PFSK-1 (cell line): Measurements from ENCODE around the gene PLEKHS1.

Experiments
- FOXP2 ChIP-seq: optimal IDR thresholded peaks from 2 replicates; pipeline ENCODE3; 2011; ENCODE audit warnings: borderline replicate concordance, control low read depth, inconsistent platforms; ENCODE audit not compliant: insufficient read depth; ENCODE audit errors: extremely low read length, extremely low read depth
- POLR2AphosphoS5 ChIP-seq: IDR thresholded peaks from 2 replicates; pipeline ENCODE4 v1.6.1; 2012; ENCODE audit warnings: low read depth, mild to moderate bottlenecking, control low read depth, low read length, moderate library complexity
- SIN3A ChIP-seq: IDR thresholded peaks from 2 replicates; pipeline ENCODE4 v1.6.1; 2012; ENCODE audit warnings: mild to moderate bottlenecking, low read length, moderate library complexity, borderline replicate concordance; ENCODE audit not compliant: insufficient read depth
- TAF1 ChIP-seq: IDR thresholded peaks from 2 replicates; pipeline ENCODE4 v1.6.1; 2012; ENCODE audit warnings: low read length, control low read depth, borderline replicate concordance; ENCODE audit not compliant: insufficient read depth
- TF ChIP-seq, protein P1 (sequence below), 2 experiments: IDR thresholded peaks; 2 replicates each; pipeline versions ENCODE4 v1.6.1 to v1.8.0; 2011 to 2012; ENCODE audit warnings: low read depth in 2 of 2, low read length in 2 of 2, control low read depth in 1 of 2, inconsistent platforms in 1 of 2, mild to moderate bottlenecking in 1 of 2, moderate library complexity in 1 of 2; ENCODE audit not compliant: insufficient read depth in 1 of 2

DNA sequence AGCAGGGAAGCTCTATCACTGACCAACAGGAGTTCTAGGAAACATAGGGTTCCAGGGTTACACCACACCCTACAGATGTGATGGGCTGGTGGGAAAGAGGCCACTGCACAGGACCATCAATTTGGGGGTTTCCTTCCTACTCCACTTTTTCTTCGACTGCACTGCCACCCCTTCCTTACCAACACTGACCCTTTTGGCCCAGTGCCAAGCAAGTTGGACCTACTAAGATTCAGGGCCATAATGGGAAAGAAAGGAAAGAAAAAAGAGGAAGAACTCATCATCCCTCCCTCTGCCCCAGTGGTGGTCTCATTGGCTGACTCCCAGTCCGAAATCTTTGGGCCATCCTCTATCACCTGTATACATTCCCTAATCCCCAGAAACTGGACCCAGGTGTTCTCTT lies 6.1 kb upstream of the PLEKHS1 start:
- TF ChIP-seq SIN3A (no peak), POLR2AphosphoS5 (no peak), TAF1 (no peak), FOXP2 (no peak)
- TF ChIP-seq, protein P1, sequence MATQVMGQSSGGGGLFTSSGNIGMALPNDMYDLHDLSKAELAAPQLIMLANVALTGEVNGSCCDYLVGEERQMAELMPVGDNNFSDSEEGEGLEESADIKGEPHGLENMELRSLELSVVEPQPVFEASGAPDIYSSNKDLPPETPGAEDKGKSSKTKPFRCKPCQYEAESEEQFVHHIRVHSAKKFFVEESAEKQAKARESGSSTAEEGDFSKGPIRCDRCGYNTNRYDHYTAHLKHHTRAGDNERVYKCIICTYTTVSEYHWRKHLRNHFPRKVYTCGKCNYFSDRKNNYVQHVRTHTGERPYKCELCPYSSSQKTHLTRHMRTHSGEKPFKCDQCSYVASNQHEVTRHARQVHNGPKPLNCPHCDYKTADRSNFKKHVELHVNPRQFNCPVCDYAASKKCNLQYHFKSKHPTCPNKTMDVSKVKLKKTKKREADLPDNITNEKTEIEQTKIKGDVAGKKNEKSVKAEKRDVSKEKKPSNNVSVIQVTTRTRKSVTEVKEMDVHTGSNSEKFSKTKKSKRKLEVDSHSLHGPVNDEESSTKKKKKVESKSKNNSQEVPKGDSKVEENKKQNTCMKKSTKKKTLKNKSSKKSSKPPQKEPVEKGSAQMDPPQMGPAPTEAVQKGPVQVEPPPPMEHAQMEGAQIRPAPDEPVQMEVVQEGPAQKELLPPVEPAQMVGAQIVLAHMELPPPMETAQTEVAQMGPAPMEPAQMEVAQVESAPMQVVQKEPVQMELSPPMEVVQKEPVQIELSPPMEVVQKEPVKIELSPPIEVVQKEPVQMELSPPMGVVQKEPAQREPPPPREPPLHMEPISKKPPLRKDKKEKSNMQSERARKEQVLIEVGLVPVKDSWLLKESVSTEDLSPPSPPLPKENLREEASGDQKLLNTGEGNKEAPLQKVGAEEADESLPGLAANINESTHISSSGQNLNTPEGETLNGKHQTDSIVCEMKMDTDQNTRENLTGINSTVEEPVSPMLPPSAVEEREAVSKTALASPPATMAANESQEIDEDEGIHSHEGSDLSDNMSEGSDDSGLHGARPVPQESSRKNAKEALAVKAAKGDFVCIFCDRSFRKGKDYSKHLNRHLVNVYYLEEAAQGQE (IDR thresholded peaks at IDR 0.05; ENCODE audit: insufficient read depth in 1 of 2, low read depth in 2 of 2, low read length in 2 of 2) = no peak
